A673 (cell line): ENCODE measurements around the gene FRMD4A.

Experiments
- CTCF ChIP-seq: fragments of 300-800, 200-600 bp; sonication (generic); conservative IDR thresholded peaks from 2 replicates; pipeline ENCODE4 v1.5.1; 2017; ENCODE audit warnings: low read depth, mild to moderate bottlenecking, antibody characterized with exemption, low read length, moderate library complexity, mixed read lengths
- EZH2 ChIP-seq: fragments of 200-600 bp; sonication (generic); IDR thresholded peaks from 2 replicates; pipeline ENCODE4 v1.6.1; 2017; ENCODE audit warnings: borderline replicate concordance, low read depth, mild to moderate bottlenecking, mixed read lengths, antibody characterized with exemption, low read length; ENCODE audit not compliant: poor library complexity, severe bottlenecking

- TF ChIP-seq EZH2 (no peak), CTCF (no peak)
Measured at GRCh38 chr10:13695588-13695987, 635.1 kb downstream of the FRMD4A start.
